HCT116 (cell line): ENCODE measurements around the gene GSC. TPM values are rescaled to one million over a fixed set of nuclear protein-coding genes. Genes with fewer than 3 reads are reported as not detected.

Experiments used
- ATAC-seq: fragments of 200-7000 bp; cut with Tn5 transposase; 2 replicates; pipeline ENCODE4 v1.9.1; 2020; ENCODE audit warnings: mild to moderate bottlenecking, moderate library complexity
- BruUV-seq: library from RNA; stranded (reverse); fragments of 400-500 nt; replicated peaks from 2 replicates; lab custom pipeline; 2021; lab: Mats Ljungman, UMichigan
- CTCF ChIA-PET: fragments of 300-600 bp; sonication (Branson Sonifier 250); formaldehyde crosslinking; loops from one replicate; lab custom pipeline; 2021; ENCODE audit warnings: antibody characterized with exemption; lab: Charles Lee
- POLR2A ChIA-PET: fragments of 300-600, 350-600 bp; sonication (Branson Sonifier 250); formaldehyde crosslinking; loops from one replicate; lab custom pipeline; 2021; ENCODE audit warnings: antibody characterized with exemption; lab: Charles Lee
- RAD21 ChIA-PET, 2 experiments: fragments of 300-600 bp; sonication (Branson Sonifier 250); formaldehyde crosslinking; loops; one replicate each; lab custom pipeline; 2023; ENCODE audit warnings: low total read pairs in 2 of 2; ENCODE audit not compliant: uncharacterized antibody in 2 of 2, unreplicated experiment in 2 of 2, low non-redundant PET in 1 of 2; lab: Charles Lee
- DNase-seq: peaks from one replicate; pipeline ENCODE4 v3.0.0-alpha.2; 2010; ENCODE audit warnings: low read depth, low spot score
- H2AFZ ChIP-seq: fragments of 200-600 bp; shearing (Covaris generic), sonication (generic); 2 replicates; pipeline ENCODE4 v1.6.1; 2017; ENCODE audit warnings: low read depth, mixed run types, mixed read lengths, antibody characterized with exemption, low read length; ENCODE audit not compliant: poor library complexity, severe bottlenecking
- H3K27ac ChIP-seq: 2 replicates; pipeline ENCODE4 v1.5.1; 2012; ENCODE audit warnings: low read depth, low read length
- H3K27me3 ChIP-seq: fragments of 200-600 bp; sonication (generic); 2 replicates; pipeline ENCODE4 v1.6.1; 2016; ENCODE audit warnings: mixed run types, low read length, mixed read lengths; ENCODE audit not compliant: insufficient read depth
- H3K36me3 ChIP-seq, 2 experiments: fragments of 200-500 bp in 1 of 2; fragments of 200-600 bp in 1 of 2; sonication (Bioruptor generic) in 1 of 2; sonication (generic) in 1 of 2; 2 replicates each; pipeline versions ENCODE4 v1.5.1 to v1.6.1; 2014 to 2016; ENCODE audit warnings: low read length in 2 of 2, inconsistent platforms in 1 of 2, mixed read lengths in 1 of 2, mixed run types in 1 of 2; ENCODE audit not compliant: insufficient read depth in 2 of 2, control insufficient read depth in 1 of 2
- H3K4me1 ChIP-seq, 2 experiments: fragments of 200-600 bp in 1 of 2; sonication (generic) in 1 of 2; 2 replicates each; pipeline versions ENCODE4 v1.5.1 to v1.6.1; 2012 to 2017; ENCODE audit warnings: low read length in 2 of 2, inconsistent platforms in 1 of 2, mild to moderate bottlenecking in 1 of 2, mixed read lengths in 1 of 2, mixed run types in 1 of 2, moderate library complexity in 1 of 2; ENCODE audit not compliant: insufficient read depth in 2 of 2, control insufficient read depth in 1 of 2
- H3K4me2 ChIP-seq: fragments of 200-600 bp; sonication (generic); 2 replicates; pipeline ENCODE4 v1.6.1; 2017; ENCODE audit warnings: mixed run types, low read length, mixed read lengths
- H3K4me3 ChIP-seq, 2 experiments: fragments of 200-600 bp in 1 of 2; sonication (generic) in 1 of 2; replicated peaks in 1 of 2; 2 replicates each; pipeline ENCODE4 v1.5.1; 2011 to 2016; ENCODE audit warnings: low read length in 2 of 2, control low read depth in 1 of 2, low read depth in 1 of 2, mild to moderate bottlenecking in 1 of 2, mixed read lengths in 1 of 2, mixed run types in 1 of 2
- H3K79me2 ChIP-seq: fragments of 200-600 bp; sonication (generic); 2 replicates; pipeline ENCODE4 v1.6.1; 2017; ENCODE audit warnings: mild to moderate bottlenecking, mixed run types, low read length, moderate library complexity, mixed read lengths; ENCODE audit not compliant: insufficient read depth
- H3K9ac ChIP-seq: fragments of 200-600 bp; sonication (generic); 2 replicates; pipeline ENCODE4 v1.6.1; 2016; ENCODE audit warnings: low read length, mixed read lengths
- H3K9me2 ChIP-seq: fragments of 200-600 bp; sonication (generic), shearing (Covaris generic); 2 replicates; pipeline ENCODE4 v1.6.1; 2017; ENCODE audit warnings: mixed run types, mild to moderate bottlenecking, moderate library complexity; ENCODE audit not compliant: insufficient read depth
- H3K9me3 ChIP-seq, 2 experiments: fragments of 200-500 bp in 1 of 2; fragments of 200-600 bp in 1 of 2; sonication (Bioruptor generic) in 1 of 2; sonication (generic) in 1 of 2; 2 replicates each; pipeline ENCODE4 v1.6.1; 2014 to 2017; ENCODE audit warnings: low read length in 2 of 2, mixed read lengths in 2 of 2, inconsistent platforms in 1 of 2, low read depth in 1 of 2, mild to moderate bottlenecking in 1 of 2, mixed run types in 1 of 2, moderate library complexity in 1 of 2; ENCODE audit not compliant: control insufficient read depth in 1 of 2, insufficient read depth in 1 of 2
- H4K20me1 ChIP-seq: fragments of 200-600 bp; sonication (generic), shearing (Covaris generic); 2 replicates; pipeline ENCODE4 v1.6.1; 2017; ENCODE audit warnings: mixed run types, mild to moderate bottlenecking, moderate library complexity; ENCODE audit not compliant: insufficient read depth
- ATF3 ChIP-seq: IDR thresholded peaks from 2 replicates; pipeline ENCODE4 v1.6.1; 2012
- CBX3 ChIP-seq: IDR thresholded peaks from 2 replicates; pipeline ENCODE4 v1.6.1; 2012; ENCODE audit warnings: low read depth
- CEBPB ChIP-seq: IDR thresholded peaks from 2 replicates; pipeline ENCODE4 v1.6.1; 2012; ENCODE audit warnings: low read depth
- EGR1 ChIP-seq: IDR thresholded peaks from 2 replicates; pipeline ENCODE4 v1.6.1; 2012; ENCODE audit warnings: low read depth
- ELF1 ChIP-seq: IDR thresholded peaks from 2 replicates; pipeline ENCODE4 v1.6.1; 2012; ENCODE audit warnings: low read depth, borderline replicate concordance
- EZH2 ChIP-seq: fragments of 200-600 bp; sonication (generic); IDR thresholded peaks from 2 replicates; pipeline ENCODE4 v1.6.1; 2017; ENCODE audit warnings: antibody characterized with exemption, mixed run types
- EZH2phosphoT487 ChIP-seq: fragments of 200-600 bp; IDR thresholded peaks from 2 replicates; pipeline ENCODE4 v1.6.1; 2018; ENCODE audit warnings: antibody characterized with exemption, borderline replicate concordance
- JUND ChIP-seq: IDR thresholded peaks from 2 replicates; pipeline ENCODE4 v1.6.1; 2012
- MAX ChIP-seq: IDR thresholded peaks from 2 replicates; pipeline ENCODE4 v1.6.1; 2012
- POLR2A ChIP-seq: IDR thresholded peaks from 2 replicates; pipeline ENCODE4 v1.7.0; 2011; ENCODE audit warnings: borderline replicate concordance; ENCODE audit not compliant: insufficient read depth, insufficient read length; ENCODE audit errors: extremely low read depth
- POLR2AphosphoS5 ChIP-seq: IDR thresholded peaks from 2 replicates; pipeline ENCODE4 v1.6.1; 2011; ENCODE audit warnings: mild to moderate bottlenecking, low read depth, low read length, moderate library complexity
- RAD21 ChIP-seq: IDR thresholded peaks from 2 replicates; pipeline ENCODE4 v1.6.1; 2012; ENCODE audit warnings: low read depth, mild to moderate bottlenecking
- REST ChIP-seq: IDR thresholded peaks from 2 replicates; pipeline ENCODE4 v1.6.1; 2012; ENCODE audit warnings: low read depth
- SIN3A ChIP-seq: IDR thresholded peaks from 2 replicates; pipeline ENCODE4 v1.6.1; 2012; ENCODE audit warnings: low read depth
- SP1 ChIP-seq: IDR thresholded peaks from 2 replicates; pipeline ENCODE4 v1.6.1; 2012; ENCODE audit warnings: low read depth
- SRF ChIP-seq: IDR thresholded peaks from 2 replicates; pipeline ENCODE4 v1.6.1; 2012; ENCODE audit warnings: low read depth
- TCF7L2 ChIP-seq: IDR thresholded peaks from 2 replicates; pipeline ENCODE4 v1.7.0; 2011; ENCODE audit warnings: borderline replicate concordance, inconsistent platforms; ENCODE audit not compliant: insufficient read depth, insufficient read length; ENCODE audit errors: extremely low read depth
- YY1 ChIP-seq: IDR thresholded peaks from 2 replicates; pipeline ENCODE4 v1.6.1; 2011; ENCODE audit warnings: low read length, low read depth, moderate library complexity, mild to moderate bottlenecking; ENCODE audit not compliant: insufficient replicate concordance; ENCODE audit errors: extremely low read depth
- ZBTB33 ChIP-seq: IDR thresholded peaks from 2 replicates; pipeline ENCODE4 v1.6.1; 2011; ENCODE audit warnings: mild to moderate bottlenecking, low read length, moderate library complexity; ENCODE audit not compliant: insufficient replicate concordance; ENCODE audit errors: extremely low read depth
- ZFX ChIP-seq: fragments of 450-650 bp; IDR thresholded peaks from 2 replicates; pipeline ENCODE4 v1.6.1; 2017
- intact Hi-C: fragments of 100-400 bp; cut with micrococcal nuclease; formaldehyde crosslinking; loops from 2 replicates; pipeline ENCODE4 v1.10.0; 2022
- total RNA-seq: library from RNA; stranded (reverse); gene quantifications from one replicate; pipeline ENCODE4 v1.2.1, GENCODE V29; 2021; ENCODE audit not compliant: unreplicated experiment

The GSC gene
- total RNA-seq, 1 experiment from 2014 or later, result not detected

- no peak for TF ChIP-seq CEBPB
Observed at GRCh38 chr14:94774344-94775090, 4.6 kb upstream of the GSC start (continued).

- RAD21 ChIA-PET, result interaction anchor here in 1 of 2 experiments (1.7 kb wide), 1 partner anchor 22 kb away, joined by 3 read pairs; no protein-coding TSS in a partner anchor
- no peaks in the 10 kb centered on the region for H4K20me1 ChIP-seq
- H3K36me3 ChIP-seq, result no peaks in the 10 kb centered on the region
- no peak overlapping the region for H3K27ac ChIP-seq
- POLR2A ChIA-PET, result no interaction called here
- peaks cover 7% of the 10 kb centered on the region; the same call in 1 of the 2 replicates for H3K27me3 ChIP-seq
- no peaks in the 10 kb centered on the region for H3K9me2 ChIP-seq
- H3K9ac ChIP-seq, result no peak overlapping the region
- H3K79me2 ChIP-seq, result no peaks in the 10 kb centered on the region
- H3K4me1 ChIP-seq, result no peaks in the 10 kb centered on the region
- no peaks in the 10 kb centered on the region for H3K9me3 ChIP-seq
- intact Hi-C loops, result no loop called here
- no peak for DNase-seq
- CTCF ChIA-PET, result no interaction called here
- no TSS peak for BruUV-seq
- H3K4me3 ChIP-seq, result no peak overlapping the region
- no peak overlapping the region for H3K4me2 ChIP-seq
- H2AFZ ChIP-seq, result no peak overlapping the region
- no peak for ATAC-seq
- TF ChIP-seq SIN3A, result no peak
- no peak for TF ChIP-seq MAX
- no peak for TF ChIP-seq POLR2AphosphoS5
- no peak for TF ChIP-seq RAD21
- no peak for TF ChIP-seq ELF1
- TF ChIP-seq JUND, result no peak
- no peak for TF ChIP-seq YY1
- TF ChIP-seq ZFX, result no peak
- no peak for TF ChIP-seq EZH2
- TF ChIP-seq EZH2phosphoT487, result no peak
- no peak for TF ChIP-seq SRF
- TF ChIP-seq TCF7L2, result no peak
- TF ChIP-seq ATF3, result no peak
- TF ChIP-seq POLR2A, result no peak
- TF ChIP-seq REST, result no peak
- no peak for TF ChIP-seq EGR1
- no peak for TF ChIP-seq CBX3
- no peak for TF ChIP-seq ZBTB33
- no peak for TF ChIP-seq SP1
Observed at GRCh38 chr14:94773655-94774343, 3.9 kb upstream of the GSC start.
